ENCODE data around the gene GNAQ. TPM values are rescaled to one million over a fixed set of nuclear protein-coding genes. Genes with fewer than 3 reads are reported as not detected.

Gene GNAQ
- total and polyA plus RNA-seq, 4 donors, result 24.6 to 86.2 (median 51.4) TPM

- no peaks in the 10 kb centered on the region for H3K27me3 ChIP-seq (ENCODE audit: control insufficient read depth in 3 of 3, insufficient read depth in 3 of 3, low read length in 2 of 3)
- WGBS, 2 donors, result 84 to 90% methylated on average over 2 of the region's 2 CpGs
- H3K9me3 ChIP-seq (ENCODE audit: control insufficient read depth in 4 of 4, insufficient read depth in 3 of 4, low read length in 3 of 4), result no peaks in the 10 kb centered on the region
- H3K4me3 ChIP-seq, result no peak overlapping the region
- peaks cover 0 to 11% (median 1%) of the 10 kb centered on the region in 4 donors for H3K36me3 ChIP-seq (ENCODE audit: control insufficient read depth in 4 of 4, insufficient read depth in 4 of 4, low read length in 4 of 4)
- DNase-seq, result no peak
- no peak for TF ChIP-seq CTCF (IDR thresholded peaks at IDR 0.05; ENCODE audit: control extremely low read depth, extremely low read depth)
- ATAC-seq (ENCODE audit: insufficient read depth, low FRiP score), result no peak
- peaks cover 0 to 4% (median 0%) of the 10 kb centered on the region in 5 donors for H3K4me1 ChIP-seq (ENCODE audit: control insufficient read depth in 5 of 5, insufficient read depth in 5 of 5, low read length in 5 of 5)
- H3K27ac ChIP-seq (ENCODE audit: low read depth in 1 of 2, low read length in 1 of 2), result no peak overlapping the region
- no peak overlapping the region for H3K9ac ChIP-seq (ENCODE audit: insufficient read depth in 1 of 2, low read length in 2 of 2)
Measured at GRCh38 chr9:77805810-77806209, 225.8 kb downstream of the GNAQ start.

- Histone ChIP-seq H3K9me3 (ENCODE audit: control insufficient read depth in 4 of 4, insufficient read depth in 3 of 4, low read length in 3 of 4) (no peaks in the 10 kb centered on the region), H3K27me3 (ENCODE audit: control insufficient read depth in 3 of 3, insufficient read depth in 3 of 3, low read length in 2 of 3) (no peaks in the 10 kb centered on the region), H3K36me3 (ENCODE audit: control insufficient read depth in 4 of 4, insufficient read depth in 4 of 4, low read length in 4 of 4) (peaks cover 0 to 1% (median 0%) of the 10 kb centered on the region in 4 donors), H3K4me1 (ENCODE audit: control insufficient read depth in 5 of 5, insufficient read depth in 5 of 5, low read length in 5 of 5) (peaks cover 0 to 4% (median 0%) of the 10 kb centered on the region in 5 donors), H3K4me3 (no peak overlapping the region), H3K9ac (ENCODE audit: insufficient read depth in 1 of 2, low read length in 2 of 2) (no peak overlapping the region), H3K27ac (ENCODE audit: low read depth in 1 of 2, low read length in 1 of 2) (no peak overlapping the region)
- ATAC-seq (ENCODE audit: insufficient read depth, low FRiP score) (no peak), DNase-seq (no peak)
- 83 to 86% methylated on average over 1 of the region's 1 CpG for WGBS, 2 donors
- TF ChIP-seq CTCF (IDR thresholded peaks at IDR 0.05; ENCODE audit: control extremely low read depth, extremely low read depth), result no peak
Measured at GRCh38 chr9:77803423-77803822, 228.2 kb downstream of the GNAQ start.

GRCh38 chr9:77802515-77803293, 228.9 kb downstream of the GNAQ start:
- H3K27me3 ChIP-seq (ENCODE audit: control insufficient read depth in 3 of 3, insufficient read depth in 3 of 3, low read length in 2 of 3), result no peaks in the 10 kb centered on the region
- peak overlapping the region in 1 of 2 donors; percentile 73 for H3K27ac ChIP-seq (ENCODE audit: low read depth in 1 of 2, low read length in 1 of 2)
- peaks cover 0 to 1% (median 0%) of the 10 kb centered on the region in 4 donors for H3K36me3 ChIP-seq (ENCODE audit: control insufficient read depth in 4 of 4, insufficient read depth in 4 of 4, low read length in 4 of 4)
- H3K4me1 ChIP-seq (ENCODE audit: control insufficient read depth in 5 of 5, insufficient read depth in 5 of 5, low read length in 5 of 5), result peaks cover 0 to 4% (median 0%) of the 10 kb centered on the region in 5 donors
- WGBS, 2 donors, result 59 to 73% methylated on average over 7 of the region's 7 CpGs
- DNase-seq (peak in 1 of 3 donors; percentile 16), ATAC-seq (ENCODE audit: insufficient read depth, low FRiP score) (no peak)
- no peak overlapping the region for H3K9ac ChIP-seq (ENCODE audit: insufficient read depth in 1 of 2, low read length in 2 of 2)
- no peak for TF ChIP-seq CTCF (IDR thresholded peaks at IDR 0.05; ENCODE audit: control extremely low read depth, extremely low read depth)
- no peak overlapping the region for H3K4me3 ChIP-seq
- H3K9me3 ChIP-seq (ENCODE audit: control insufficient read depth in 4 of 4, insufficient read depth in 3 of 4, low read length in 3 of 4), result no peaks in the 10 kb centered on the region
